GM18870 (cell line): ENCODE measurements around the gene PRAME.
"Not testable (repeated sequence)": the region's sequence is repeated elsewhere in the genome, so short reads cannot be mapped to it uniquely, and the experiment has no call there.

Experiments
- ATAC-seq: cut with Tn5 transposase; IDR thresholded peaks from one replicate; pipeline ENCODE4 v1.9.1; 2021; ENCODE audit warnings: moderate library complexity; ENCODE audit not compliant: unreplicated experiment

The PRAME gene

DNA sequence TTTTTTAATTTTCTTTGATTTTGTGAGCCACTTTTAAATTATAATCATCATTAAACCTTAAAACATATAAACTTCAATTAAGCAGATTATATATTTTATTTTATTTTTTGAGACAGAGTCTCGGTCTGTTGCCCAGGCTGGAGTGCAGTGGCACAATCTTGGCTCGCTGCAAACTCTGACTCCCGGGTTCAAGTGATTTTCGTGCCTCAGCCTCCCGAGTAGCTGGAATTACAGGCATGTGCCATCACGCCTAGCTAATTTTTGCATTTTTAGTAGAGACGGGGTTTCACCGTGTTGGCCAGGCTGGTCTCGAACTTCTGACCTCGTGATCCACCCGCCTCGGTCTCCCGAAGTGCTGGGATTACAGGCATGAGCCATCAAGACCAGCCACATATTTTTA, 22.5 kb upstream of the PRAME start:
- not testable (repeated sequence) for ATAC-seq

DNA sequence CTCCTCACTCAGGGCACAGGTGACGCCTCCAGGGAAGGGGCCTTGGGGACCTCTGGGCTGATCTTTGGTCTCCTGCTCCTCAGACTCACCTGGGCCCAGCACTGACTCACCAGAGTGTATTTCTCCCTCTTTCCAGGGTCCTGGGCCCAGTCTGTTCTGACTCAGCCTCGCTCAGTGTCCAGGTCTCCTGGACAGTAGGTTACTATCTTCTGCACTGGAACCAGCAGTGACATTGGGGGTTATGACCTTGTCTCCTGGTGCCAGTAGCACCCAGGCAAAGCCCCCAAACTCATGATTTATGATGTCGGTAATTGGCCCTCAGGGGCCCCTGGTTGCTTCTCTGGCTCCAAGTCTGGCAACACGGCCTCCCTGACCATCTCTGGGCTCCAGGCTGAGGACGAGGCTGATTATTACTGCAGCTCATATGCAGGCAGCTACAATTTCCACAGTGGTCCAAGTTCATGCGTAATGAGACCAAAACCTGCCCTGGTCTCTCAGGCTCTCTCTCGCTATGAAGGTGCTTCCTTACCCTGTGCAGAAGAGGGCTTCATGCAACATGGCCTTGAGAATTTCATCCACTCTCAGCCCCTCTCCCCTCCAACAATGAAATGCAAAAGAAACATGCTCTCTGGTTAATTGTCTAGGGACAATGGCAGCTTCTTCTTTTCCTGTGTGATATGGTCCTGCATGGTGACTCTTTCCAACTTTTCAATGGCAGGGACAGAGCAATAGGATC, 21.0 kb upstream of the PRAME start:
- no peak for ATAC-seq

DNA sequence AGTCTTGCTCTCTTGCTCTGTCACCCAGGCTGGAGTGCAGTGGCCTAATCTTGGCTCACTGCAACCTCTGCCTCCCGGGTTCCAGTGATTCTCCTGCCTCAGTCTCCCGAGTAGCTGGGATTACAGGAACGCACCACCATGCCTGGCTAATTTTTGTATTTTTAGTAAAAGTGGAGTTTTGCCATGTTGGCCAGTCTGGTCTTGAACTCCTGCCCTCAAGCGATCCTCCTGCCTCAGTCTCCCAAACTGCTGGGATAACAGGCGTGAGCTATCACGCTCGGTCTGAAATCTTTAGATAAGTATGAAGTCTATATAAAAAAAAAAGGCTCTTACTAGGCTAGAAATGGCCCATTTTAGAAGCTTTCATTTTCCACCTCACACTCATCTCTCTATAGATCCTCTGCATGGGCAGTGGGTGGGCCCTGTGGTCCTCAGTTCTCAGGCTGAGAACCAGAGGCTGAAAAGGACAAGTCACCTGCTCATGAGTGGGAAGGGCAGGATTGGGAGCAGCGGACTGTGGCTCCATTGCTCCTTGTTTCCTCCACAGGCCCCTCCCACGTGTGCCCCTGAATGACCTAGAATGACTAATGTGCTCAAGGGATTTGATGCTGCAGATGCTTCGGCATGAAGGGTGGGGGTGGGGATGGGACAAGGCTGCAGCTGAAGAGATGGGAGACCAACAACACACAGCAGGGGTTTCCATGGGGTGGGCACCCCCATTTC, 19.8 kb upstream of the PRAME start:
- no peak for ATAC-seq

DNA sequence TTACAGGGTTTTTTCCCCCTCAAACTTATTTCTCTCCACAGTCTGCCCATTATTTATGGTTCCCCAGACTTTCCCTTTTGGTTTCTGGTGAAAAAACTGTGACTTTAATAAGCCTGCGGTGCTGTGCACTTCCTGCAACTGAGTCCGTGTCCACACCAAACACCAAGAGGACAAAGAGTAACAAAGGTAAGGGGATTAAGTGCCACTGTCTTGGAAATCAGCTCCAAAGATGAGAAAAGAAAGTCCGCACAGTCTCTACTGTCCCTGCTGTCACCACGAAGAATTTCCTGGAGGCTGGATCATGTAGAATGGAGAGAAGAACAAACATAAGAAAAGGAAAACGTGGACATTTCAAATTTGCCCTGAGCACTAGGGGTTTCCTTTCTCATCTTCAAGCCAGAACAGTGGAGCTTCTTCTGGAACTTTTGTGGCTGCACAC, 17.9 kb upstream of the PRAME start:
- no peak for ATAC-seq

DNA sequence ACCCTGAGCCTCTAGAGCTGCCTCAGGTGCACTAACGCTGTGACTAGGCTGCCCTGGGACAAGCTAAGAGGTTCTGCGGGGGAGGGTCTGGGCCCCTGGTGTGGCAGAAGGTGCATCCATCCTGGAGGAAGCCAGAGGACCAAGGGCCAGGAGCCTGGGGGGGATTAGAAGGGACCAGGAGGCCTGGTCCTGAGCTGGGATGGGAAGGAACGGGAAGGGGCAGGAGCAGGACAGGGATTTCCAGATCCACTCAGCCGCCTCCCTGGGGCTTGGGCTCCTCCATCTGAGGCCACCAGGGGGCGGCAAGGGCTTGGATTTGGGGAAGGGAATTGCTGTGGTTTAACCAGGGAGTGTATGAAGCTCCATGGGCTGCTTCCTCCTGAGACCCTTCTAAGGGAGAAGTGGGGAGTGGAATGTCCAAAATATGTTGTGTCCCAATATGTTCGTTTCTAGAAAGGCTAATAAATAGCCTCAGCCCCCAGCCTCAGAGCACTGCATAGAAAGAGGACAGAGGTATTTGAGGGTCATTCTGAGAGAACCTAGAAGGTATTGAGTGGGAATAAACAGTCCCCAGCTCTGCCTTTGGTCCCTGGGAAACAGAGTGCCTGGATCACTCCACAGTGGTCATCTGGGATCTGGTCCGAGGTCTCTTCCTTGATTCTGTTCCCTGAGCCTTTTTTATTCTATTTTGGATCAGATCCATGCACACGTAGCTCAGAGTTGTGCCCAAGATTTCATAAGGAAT, 17.4 kb upstream of the PRAME start:
- ATAC-seq = no peak

DNA sequence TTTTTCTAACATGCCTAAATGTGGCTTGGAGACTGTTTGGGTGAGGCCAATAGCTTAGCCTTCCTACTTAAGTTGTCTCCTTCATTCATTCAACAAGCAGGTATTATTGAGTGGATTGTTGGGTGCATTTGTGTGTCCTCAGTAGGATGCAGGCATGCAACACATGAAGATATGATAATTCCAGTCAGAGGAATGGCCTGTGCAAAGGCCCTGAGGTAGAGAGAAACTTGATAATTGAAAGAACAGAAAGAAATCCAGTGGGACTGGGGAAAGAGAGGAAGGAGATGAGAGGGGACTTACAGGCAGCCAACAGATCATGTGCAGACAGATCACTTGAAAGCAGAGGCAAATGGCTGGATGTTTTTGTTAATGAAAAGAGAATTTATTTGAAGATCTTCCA, 15.3 kb upstream of the PRAME start:
- ATAC-seq = no peak

DNA sequence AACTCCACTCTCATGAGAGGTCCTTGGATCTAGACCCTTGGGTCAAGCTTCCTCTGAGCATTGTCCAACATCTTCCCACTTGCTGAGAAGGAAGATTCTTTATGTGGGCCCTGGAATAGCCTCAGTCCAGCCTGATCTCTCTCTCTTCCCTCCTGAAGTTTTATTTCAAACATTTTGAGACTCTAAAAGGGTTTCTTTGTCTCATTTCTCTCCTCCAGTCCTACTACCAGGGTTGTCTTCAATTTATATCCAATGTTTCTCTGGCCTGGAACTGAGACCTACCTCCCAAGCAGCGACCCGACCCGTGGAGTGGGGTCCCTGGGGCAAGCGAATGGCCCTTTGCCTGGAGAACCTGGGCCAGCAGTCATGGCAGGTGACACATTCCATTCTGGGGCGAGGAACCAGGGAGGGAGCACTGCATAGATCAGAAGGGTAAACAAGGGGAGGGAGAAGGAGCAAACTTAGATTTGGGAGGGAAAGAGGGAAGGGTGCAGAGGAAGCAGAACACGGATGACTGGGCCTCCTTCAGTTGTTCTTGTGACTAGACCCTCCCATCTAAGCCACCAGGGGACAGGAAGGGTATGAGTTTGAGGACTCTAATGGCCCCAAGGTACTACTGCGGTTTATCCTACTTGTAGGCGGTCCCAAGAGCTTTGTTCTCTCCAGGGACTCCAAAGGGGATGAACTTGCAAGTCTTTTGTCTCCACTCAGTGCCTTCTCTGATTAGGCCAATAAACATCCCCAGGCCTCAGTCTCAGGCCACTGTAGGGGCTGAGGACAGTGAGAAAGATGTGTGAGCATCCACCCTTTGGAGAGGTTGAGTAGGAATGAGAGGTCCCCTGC, 14.2 kb upstream of the PRAME start:
- ATAC-seq = no peak

DNA sequence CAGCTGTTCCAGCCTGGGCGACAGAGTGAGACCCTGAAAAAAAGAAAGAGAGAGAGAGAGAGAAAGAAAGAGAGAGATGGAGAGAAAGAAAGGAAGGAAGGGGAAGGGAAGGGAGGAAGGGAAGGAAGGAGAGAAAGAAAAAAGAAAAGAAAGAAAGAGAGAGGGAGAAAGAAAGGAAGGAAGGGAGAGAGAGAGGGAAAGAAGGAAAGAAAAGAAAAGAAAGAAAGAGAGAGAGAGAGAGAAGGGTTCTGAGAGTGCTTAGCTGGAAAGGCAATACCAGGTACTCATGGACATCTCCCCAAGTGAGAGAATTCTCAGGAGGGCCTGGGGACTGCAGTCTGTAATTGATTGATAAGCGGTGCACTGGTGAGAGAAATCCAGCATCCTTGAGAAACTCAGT, 12.8 kb upstream of the PRAME start:
- ATAC-seq = no peak

DNA sequence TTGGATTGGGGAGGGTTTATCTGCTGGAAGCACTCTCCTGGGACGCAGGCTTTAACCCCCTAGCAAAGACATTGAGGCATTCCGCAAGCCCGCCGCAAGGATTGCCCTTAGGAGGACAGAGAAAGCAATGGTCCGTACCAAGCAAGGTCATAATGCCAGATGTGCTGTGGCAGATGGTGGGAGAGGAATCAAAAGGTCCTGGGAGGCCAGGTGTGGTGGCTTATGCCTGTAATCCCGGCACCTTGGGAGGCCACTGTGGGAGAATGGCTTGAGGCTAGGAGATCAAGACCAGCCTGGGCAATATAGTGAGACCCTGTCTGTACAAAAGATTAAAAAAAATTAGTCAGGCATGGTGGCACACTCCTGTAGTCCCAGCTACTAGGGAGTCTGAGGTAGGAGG, 12.4 kb upstream of the PRAME start:
- no peak for ATAC-seq

DNA sequence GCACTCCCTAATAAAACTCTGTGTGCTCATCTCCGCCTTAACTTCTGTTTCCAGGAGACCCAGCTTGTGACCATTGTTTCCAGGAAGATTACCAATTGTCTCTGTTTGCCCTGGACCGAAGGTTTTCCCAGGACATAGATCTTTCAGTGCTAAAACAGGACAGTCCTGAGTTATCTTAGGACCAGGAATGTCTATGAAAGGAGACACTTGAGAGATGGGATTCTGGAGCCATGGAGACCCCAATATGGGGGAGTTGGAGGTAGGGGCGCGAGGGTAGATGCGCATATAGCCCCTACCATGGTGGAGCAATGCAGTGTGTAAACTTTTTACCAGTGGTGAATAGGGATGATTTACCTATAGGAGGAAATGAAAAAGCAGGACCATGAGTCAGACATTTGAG, 10.2 kb upstream of the PRAME start:
- ATAC-seq = no peak

DNA sequence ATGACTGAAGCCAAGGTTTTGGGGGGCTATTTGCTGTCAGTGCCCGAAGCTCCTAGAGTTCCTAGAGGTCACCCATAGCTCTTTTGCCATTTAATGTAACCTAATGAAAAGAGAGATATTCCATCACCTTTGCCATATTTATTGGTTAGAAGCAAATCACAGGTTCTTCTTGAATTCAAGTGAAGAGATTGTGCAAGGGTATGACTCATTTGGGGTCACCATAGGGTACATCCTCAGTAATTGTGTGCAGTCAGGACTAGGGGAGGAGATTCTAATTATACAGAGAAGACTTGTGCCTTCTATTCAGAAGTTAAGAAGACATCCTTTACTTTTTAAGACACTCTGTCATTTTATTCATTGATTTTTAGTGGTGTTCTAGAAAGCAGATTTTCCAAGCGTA, 6.9 kb upstream of the PRAME start:
- no peak for ATAC-seq

DNA sequence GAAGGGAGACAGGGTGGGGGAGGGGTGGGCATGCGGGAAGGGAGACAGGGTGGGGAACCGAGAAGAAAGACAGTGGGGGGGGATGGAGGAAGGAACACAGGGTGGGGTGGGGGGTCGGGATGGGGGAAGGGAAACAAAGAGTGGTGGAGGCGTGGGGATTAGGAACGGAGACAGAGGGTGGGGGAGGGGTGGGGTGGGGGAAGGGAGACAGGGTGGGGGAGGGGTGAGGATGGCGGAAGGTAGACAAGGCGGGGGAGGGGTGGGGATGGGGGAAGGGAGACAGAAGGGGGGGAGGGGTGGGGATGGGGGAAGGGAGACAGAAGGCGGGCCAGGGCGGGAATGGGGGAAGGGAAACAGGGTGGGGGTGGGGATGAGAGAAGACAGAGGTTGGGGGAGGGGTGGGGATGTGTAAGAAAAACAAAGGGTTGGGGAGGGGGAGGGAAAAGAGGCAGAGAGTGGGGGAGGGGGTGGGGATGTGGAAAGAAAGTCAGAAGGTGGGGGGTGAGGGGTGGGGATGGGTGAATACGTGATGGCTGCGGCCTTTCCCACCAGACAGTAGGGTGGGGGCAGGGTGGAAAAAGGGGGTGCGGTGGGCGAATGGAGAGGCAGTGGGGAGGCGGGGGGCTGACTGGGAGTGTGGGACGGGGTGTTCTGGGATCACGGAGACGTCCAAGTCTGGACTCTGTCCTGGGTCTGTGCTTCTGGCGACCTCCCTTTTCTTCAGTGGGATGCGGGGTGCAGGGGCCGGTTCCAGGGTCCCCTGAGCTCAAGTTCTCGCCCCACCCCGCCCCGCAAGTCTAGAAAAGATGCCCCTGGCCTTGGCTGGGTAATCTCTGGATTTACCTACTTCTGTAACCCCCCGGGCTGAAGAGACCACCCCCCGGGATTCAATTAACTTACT, 744 bp downstream of the PRAME start:
- no peak for ATAC-seq

DNA sequence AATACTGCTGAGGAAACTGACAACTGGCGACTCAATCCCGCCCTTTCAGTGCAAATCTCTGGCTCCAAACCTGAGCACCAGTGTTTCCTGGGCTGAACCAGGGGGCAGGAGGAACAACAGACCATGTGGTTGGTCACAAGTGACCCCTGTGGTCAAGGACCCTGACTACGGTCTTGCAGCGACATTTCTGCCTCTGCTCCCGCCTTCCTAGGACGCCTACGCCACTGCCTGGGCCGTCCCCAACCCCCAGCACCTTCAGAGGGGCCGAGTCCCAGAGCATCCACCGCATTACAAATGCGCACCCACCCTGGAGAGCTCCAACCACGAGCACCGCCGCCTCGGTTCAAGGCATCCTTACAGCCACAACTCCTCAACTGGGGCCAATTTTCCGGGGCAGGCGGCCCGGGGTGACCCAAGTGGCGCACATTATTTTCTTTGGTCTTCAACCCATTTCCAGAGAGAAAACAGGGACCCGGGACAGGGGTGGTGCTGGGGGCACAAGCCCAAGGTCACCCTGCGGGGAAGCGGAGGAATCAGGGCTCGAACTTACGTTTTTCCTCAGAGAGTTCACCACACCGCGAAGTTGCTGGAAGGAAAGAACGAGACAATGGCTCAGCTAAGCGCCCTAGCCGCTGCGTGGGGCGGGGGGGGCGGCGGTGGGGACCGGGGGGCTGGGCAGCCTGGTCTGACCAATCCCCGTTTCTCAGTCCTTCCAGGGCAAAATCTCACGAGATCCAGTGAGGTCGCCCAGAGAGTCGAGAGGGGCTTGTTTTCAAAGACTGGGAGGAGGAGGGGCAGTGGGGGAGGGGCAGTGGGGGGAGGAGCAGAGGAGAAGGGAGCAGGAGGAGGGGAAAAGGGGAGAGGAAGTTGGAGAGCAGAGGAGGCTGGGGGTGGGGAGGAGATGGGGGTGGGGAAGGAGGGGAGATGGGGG, 1.8 kb downstream of the PRAME start:
- no peak for ATAC-seq

DNA sequence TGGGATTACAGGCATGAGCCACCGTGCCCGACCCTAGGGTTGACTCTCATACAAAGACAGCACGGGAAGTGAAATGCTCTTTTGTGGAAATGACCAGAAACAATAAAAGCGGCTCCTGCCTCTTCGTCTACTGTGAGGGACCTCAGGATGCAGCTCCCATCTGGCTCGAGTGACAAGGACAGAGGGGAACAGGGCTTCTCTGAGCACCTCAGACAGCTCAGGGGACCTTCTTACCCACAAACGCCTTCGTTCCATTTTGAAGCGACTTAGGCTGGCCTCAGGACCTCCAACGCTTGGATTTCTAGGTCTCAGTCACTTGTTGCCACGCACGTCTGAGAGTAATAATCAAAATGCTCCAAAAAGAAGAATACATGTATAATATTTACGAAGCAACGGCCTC, 2.5 kb downstream of the PRAME start:
- ATAC-seq = no peak

DNA sequence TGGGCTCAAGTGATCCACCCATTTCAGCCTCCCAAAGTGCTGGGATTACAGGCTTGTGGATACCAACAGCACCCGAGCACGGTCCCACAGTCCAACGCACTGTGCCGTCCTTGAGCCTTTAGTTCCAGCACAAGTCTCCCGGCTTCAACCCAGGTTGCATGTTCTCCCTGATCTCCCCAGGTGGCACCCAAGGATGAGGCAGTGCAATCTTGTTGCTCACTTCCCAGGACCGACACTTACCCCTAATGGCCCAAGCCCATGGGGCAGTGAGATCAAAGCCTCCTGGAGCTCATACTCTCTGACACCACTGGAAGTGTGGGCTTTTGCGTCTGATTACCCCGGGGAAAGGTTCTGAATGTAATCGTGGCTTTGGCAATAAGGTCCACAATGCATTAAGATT, 3.5 kb downstream of the PRAME start:
- ATAC-seq = no peak

DNA sequence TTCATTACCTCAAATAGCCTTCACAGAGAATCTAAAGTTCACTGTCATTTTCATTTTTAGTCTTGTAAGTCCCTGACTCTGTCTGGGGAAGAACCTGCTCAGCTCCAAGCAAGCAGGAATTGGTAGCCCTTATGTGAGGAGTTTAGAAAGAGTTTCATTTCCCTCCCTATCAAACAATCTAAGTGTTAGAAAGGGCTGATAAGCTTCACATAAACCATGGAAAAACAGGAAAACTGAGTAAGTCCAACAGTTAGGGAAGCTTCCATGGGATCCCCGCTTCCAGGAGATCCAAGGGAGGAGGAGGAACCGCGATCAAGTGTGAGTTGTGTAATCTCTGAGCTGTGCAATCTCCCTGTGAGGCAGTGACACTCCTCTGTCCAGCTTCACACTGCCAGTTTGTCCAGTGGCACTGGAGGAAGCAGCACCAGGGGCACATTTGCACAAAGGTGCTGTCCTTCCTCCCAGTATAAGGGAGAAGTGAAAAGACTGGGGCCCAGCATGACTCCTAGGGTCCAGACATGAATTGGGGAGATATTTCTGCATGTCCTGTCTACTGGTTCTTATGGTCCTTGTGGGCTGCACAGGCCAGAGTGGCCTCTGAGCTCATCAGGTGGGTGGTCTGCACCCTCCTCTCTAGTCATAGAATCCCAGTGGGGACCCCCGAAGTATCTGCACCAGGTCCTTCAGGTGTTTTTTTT, 4.3 kb downstream of the PRAME start:
- no peak for ATAC-seq

DNA sequence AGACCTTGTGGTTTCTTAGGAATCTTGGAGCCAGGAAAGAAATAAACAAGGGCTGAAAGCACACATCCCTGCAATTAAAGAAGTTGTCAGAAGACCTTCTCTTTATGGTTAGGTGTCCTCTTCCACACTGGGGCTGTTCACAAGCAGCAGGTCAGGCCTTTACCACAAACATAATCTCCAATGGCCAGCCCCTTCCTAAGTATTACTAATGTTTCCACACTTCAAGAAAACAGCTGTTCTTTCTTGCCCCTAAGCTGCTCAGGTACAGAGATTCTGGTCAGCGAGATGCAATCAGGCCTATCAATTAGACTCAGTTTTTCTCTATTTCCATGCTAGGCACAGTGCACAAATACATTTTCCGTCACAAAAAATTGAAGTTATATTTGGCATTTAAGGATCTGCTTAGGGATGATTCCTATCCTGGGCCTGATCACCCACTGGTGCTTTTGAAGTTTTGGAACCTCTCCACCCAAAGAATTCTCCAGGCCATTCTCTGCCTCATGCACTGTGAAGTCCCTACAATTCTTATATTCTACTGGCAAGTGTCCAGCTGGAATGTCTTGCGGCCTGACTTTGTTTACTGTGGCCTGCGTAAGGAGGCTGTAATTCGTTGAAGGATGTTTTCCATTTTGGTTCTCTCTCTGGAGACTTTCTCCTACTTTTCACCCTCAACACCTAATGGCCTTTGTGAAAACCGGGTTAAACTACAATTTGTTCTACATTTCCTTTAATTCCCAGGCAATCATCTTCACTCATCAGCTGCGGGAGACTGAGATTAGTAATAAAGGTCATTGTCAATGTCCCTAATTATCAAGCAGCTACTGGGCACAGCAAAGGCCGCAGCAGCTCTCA, 5.1 kb downstream of the PRAME start:
- ATAC-seq = no peak
